HG02840 (cell line): Measurements from ENCODE around the gene KRT32.

ENCODE experiments used
- ATAC-seq: cut with Tn5 transposase; IDR thresholded peaks from one replicate; pipeline ENCODE4 v1.9.1; 2021; ENCODE audit warnings: mild to moderate bottlenecking, moderate library complexity, moderate number of reproducible peaks; ENCODE audit not compliant: unreplicated experiment, low FRiP score

KRT32 gene

DNA sequence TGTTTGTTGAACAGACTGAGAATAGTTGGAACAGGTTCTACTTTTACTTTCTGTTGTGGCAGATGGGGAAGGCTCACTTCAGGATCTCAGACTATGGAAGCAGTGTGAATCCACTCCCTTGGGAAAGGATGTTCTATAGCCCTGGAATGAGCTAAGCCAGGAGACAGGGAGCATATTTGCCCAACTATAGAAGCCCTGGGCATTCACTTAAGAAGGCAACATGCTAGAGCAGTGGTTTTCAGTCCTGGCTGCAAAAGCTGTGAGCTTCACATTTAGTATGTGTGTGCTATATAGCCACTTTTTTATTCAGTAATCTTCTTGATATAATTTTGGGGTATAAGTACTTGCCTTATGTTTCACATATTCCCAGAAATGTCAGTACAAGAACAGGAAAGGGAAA, 1.2 kb upstream of the KRT32 start:
- no peak for ATAC-seq

DNA sequence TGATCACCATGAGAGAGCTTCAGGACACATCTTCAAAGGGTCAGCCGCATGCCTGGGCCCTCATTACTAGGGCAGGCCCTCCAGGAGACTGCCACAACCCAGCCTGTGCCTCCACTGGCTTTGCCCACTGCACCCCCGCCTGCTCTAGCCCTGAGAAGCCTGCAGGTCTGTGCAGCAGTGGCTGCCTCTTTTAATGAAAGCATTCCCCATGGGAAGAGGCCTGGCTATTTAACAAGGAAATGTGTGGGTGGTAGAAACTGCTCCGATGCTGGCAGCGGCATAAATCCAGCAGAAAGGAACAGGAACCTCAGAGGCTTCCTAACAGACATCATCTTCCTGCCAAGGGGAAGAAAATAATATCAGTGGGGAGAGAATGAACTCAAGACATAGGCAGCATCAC, 375 bp upstream of the KRT32 start:
- no peak for ATAC-seq

DNA sequence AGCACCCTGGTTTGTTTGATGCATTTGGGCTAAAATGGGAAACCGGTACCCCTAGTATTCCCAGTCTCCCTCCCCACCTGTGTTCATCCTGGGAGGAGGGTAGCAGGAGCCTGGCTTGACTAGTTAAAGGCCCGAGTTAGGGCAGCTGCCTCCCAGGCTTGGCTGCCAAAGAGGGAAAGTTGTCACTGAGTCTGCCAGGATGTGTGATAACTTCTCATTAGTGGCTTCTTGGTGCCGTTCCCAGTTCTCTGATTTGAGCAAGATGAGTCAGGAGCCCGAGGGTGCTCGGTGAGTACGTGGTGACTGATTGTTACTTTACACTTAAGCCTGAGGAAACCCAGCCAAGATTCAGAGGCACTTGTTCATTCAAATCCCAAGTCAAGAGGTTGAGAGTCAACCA, 2.5 kb downstream of the KRT32 start:
- no peak for ATAC-seq

DNA sequence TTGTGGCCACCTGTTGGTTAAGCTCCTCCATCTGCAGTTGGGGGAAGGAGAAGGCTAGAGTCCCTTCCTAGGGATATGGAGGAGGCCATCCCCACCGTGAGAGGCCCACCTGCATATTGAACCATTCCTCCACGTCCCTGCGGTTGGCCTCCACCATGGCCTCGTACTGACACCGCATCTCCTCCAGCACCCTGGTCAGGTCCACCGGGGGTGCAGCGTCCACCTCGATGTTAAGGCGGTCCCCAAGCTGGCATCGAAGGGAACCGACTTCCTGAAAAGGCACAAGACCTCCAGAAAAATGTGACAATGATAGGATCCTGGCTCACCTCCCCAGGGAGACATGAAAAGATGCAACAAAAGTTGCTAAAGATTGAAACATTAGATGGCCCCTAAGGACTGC, 3.0 kb downstream of the KRT32 start:
- ATAC-seq, result no peak

DNA sequence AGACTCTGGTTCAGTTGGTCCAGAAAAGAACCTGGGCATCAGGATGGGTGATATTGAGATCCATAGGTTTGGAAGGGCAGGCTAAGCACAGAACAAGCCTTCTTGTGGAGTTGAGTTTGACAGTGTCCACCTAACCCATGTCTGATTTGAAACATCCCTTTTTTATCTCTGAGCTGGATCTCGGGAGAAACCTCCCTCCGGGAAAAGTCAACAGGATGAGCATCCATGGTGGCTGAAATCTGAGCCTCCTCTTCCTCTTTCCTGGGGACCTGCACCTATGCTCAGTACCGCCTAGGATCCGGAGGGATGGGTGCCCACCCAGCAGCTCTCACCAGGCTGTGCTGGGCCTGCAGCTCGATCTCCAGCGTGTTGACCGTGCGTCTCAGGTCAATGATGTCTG, 3.4 kb downstream of the KRT32 start:
- no peak for ATAC-seq

DNA sequence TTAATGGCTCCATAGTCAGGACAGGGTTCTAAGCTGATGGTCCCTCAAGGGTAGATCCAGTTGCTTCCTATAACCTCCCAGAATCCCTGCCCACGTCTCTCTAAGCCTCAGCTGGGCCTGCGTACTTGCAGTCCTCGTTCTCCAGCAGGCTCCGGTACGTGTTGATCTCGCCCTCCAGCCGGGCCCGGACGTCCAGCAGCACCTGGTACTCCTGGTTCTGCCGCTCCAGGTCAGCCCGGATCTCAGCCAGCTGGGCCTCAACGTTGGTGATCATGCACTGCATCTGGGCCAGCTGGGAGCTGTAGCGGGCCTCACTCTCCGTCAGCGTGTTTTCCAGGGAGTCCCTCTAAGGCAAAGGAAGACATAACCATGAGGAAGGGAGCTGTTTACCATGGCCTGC, 4.5 kb downstream of the KRT32 start:
- ATAC-seq, result no peak

DNA sequence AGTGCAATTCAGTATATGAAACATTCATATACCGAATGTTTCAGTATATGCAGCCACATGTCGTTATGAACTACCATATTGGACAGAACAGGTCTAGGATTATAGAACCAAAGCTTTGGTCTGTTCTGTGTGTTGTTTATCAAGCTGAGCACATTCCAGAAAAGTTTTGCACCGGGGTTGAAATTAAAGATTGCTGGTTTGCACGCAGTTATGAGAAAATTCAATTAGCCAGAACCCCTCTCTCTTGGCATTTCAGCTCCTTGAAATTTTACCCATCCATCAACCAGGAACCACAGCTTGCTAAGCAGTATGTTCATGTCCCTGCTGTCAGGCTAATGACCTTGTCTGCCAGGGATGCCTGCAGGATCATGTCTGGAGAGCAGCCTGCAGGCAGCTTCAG, 9.5 kb downstream of the KRT32 start:
- no peak for ATAC-seq

DNA sequence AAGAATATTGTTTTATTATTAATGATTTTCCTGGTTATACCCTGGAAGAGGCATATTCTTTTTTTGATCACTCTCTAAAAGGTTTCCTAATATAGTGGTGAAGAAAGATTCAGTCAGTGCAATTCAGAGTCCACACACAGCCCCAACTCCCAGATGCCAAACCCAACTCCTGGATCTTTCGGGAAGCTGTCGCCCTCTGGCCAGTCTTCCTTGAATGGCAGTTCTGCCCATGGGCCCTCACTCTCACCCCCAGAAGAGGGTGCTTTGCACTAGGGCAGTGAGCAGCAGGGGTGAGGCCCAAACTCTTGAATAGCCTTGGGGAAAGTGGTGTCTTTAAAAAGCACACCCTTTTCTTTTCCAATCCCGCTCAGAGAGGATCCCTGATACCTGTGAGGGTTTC, 11.0 kb downstream of the KRT32 start:
- ATAC-seq, result no peak

DNA sequence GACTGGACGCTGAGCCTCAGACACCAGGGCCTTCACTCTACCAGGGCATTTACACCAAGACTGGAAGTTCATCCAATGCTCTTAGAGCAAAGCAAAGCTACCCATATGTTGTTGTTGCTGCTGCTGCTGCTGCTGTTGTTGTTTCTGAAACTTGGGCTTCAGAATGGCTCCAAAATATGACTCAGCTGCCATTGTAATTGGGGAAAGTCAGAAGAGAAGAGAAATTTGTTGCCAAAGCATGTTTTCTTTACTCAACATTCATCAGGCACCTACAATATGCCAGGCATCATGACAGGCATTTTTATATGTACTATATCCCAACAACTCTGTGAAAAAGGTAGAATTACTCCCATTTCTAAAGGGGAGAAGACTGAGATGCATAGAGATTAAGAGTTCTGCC, 11.9 kb downstream of the KRT32 start:
- ATAC-seq, result no peak

DNA sequence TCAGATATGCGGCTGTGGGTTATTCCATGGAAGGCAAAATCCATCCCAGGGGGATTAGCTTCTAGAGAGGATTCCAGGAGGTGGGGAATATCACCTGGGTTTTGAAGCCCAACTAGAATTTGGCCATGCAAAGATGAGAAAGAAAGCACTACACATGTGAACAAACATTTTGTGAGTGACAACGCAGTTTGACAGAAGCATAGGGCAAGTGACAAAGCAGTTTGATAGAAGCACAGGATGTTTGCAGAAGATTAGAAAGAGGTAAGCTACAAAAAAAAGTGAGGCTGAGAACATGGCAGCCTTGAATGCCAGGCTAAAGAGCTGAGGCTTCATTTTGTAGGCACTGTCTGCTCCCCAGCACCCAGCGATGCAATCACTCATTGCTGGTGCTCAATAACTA, 14.1 kb downstream of the KRT32 start:
- ATAC-seq, result no peak

DNA sequence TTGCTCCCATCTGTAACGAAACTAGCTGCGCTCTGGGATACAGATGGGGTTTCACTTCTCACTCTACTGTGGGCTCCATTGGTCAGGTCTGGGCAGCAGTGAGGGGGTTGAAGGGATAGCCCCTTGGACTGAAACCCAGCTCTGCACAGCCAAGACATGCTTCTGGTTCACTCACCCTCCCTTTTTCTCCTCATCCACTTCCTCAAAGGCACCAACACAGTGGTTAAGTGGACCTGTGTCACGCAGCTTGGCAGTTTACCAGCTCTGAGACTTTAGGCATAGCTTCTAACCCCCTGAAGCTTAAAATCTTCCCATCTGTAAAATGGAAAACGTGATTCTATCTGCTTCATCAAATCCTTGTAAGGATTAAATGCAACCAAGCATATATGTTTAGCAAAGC, 14.9 kb downstream of the KRT32 start:
- ATAC-seq, result no peak

DNA sequence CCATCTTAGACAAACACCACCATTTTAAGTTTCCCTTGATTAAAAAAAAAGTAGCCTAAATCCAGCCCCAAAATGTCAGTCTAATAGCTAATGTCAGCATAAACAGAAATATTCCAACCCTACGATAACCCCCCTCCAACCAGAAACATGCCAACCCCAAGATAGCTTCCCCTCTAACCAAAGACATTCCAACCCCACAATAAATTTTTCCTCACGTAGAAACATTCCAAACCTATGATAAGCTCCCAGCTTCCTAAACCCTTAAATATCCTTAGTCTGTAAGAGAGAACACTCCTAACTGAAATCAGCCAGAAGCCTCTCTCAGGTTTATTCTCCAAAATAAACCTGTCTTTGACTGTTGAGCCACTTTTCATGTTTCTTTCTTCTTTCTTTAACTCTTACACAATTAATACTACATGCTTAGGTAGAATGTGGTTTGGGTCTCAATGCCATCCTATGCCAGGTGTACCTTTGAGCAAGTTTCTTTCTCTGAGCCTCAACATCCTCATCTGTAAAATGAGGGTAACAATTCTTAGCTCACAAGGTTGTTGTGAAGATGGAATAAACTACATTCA, 15.9 kb downstream of the KRT32 start:
- no peak for ATAC-seq

DNA sequence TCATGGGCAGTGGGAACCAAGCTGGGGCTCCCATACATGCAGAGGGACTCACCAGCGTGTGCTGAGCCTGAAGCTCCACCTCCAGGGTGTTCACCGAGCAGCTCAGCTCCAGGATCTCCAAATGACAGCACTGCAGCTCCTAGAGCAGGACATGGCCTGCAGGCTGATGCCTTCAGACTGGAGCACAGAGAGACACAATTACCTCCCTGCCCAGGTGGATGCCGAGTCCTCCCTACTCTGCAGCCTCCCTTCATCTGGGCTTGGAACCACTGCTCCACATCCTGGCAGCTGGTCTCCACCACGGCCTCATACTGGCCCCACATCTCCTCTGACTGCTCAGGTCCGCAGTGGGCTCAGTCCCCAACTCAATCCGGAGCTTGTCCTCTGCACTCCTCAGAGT, 18.2 kb downstream of the KRT32 start:
- no peak for ATAC-seq

DNA sequence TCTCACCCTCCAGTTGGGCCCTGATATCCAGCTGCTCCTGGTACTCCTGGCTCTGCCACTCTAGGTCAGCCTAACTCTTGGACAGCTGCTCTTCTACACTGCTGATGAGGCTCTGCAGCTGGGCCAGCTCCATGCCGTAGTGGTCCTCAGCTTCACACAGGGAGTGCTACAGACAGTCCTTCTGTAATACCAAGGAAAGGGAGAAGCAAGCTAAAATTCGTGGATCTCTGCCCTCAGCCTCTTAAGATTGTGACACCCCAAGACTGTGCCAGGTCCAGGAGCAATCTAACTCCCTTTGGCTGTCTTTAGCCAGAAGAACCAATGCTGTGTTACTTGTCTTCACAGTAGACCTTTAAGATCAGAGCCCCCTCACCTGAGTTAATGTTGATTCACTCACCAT, 18.7 kb downstream of the KRT32 start:
- ATAC-seq, result no peak

DNA sequence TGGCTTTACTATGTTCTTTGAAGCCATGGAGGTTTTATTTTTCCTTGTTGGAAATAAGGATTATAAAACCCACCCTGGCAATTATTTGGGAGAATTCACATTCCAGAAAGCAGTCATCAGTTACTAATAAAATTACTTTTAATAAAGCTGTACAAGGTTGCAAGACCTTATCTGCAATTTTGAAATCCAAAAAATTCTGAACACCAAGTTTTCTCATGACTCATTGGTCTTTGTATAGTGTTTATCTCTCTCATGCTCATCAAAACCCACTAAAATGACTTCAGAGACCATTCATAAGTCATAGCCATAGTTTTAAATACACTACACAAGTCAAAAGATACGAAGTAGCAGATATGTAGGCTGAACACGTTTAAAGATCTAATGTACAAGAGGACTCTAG, 20.4 kb downstream of the KRT32 start:
- no peak for ATAC-seq

DNA sequence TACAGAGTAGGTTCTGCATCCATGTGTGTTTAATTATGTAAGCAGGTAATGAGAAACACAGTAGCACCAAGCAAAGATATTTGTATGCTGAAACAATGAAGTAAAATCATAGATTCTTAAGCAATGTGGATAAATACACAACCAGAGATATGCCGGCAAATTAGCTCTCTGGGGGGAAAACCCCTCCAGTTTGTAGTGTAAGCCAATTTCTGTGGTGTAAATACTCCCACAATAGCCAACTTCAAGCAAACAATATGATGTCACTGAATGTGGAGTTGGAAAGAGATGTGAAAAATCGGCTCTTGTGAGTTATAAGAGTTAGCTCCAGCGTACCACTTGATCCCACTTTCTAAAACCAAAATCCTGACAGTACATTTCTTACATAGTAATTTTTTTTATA, 22.5 kb downstream of the KRT32 start:
- no peak for ATAC-seq

DNA sequence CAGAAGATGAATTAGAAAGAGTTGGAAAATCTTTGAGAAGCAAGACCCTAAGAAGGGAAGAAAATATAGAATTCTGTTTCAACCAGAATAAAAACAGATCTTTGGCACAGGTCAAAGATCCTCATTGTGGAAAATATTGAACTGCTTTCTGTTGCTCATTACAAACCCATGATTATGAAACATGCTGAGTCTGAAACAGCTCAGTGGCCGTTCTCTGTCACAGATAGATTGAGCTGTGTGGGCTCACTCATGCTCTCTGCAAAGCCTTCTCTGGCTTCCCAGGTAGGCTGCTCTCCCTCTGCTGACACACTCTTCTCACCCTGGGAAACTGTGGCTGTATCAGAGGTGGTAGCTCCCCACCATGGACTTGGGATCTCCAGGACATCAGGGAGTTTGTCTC, 23.0 kb downstream of the KRT32 start:
- no peak for ATAC-seq

DNA sequence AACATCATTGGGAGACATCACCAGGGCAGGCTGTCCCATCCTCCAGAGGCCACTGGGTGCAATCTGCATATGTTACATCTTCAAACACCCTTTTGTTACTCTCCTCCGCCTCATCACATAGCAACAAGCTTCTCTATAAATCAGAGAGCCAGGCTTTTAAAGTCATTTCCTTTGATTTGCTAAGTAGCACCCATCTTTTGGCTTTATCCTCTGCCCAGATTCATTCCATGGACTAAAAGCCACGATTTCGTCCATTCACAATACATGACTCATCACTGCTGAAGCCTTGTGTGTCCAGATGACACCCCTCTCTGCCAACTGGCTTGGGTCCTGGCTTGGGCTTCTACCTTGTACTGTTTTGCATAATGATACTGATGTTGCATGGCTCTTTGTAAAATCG, 24.4 kb downstream of the KRT32 start:
- ATAC-seq, result no peak

DNA sequence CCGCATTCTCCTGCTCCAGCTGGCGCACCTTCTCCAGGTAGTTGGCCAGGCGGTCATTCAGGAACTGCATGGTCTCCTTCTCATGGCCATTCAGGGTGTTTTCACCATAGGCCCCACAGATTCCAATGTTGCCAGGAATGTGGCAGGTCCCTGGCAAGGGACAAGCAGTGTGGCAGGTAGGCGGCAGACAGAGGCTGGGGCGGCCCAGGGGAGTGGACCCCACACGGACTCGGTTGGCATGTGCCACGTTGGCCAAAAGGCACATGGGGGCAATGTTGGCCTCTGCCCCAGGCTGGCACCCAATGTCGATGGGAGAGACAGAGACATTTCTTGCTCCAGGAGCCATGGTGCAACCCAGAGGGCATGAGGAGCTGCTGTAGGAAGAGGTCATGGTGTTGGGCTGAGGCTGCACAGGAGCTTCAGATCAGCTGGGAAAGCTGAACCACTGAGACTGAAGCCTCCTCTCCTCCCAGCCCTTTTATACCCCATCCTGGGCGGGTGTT, 26.6 kb downstream of the KRT32 start, which contains the start of gene KRT38:
TSS of gene KRT38 (minus strand) at position 453 of the 503 bp plus-strand sequence. CDS start at position 391, 62 bp downstream.
- no peak for ATAC-seq

DNA sequence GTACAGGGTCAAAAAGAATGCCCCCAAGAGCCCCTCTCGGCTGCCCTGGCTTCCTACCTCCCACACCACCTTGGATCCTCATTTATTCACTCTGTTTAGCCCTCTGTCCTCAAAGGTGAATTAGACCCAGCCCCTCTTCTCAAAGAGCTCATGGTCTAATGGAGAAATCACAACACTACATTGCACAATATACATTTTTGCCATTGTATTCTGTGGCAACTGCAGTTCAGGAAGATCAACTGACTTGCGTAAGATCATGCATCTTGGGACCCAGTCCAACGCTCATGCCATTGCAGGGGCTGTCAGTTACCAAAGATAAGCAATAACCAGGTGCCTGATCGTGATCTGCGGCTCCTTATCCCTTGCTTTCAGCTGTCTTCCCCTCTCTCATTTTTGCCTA, 27.8 kb downstream of the KRT32 start:
- ATAC-seq, result no peak

DNA sequence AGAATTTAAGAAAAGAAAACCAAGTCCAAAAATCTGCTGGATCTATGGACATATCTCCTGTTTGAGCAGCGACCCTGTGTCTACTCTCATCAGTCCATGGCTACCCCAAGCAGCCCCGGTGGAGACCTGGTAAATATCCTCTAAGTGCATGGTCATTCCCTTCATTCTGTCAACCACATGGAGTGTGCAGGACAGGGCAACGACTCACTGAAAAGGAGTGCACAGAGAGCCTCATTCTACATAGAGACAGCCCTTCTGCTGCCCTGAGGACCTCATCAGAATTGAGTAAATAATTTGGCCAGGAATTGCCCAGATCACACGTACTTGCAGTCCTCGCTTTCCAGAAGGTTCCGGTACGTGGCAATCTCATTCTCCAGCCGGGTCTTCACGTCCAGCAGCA, 29.4 kb downstream of the KRT32 start:
- ATAC-seq, result no peak

DNA sequence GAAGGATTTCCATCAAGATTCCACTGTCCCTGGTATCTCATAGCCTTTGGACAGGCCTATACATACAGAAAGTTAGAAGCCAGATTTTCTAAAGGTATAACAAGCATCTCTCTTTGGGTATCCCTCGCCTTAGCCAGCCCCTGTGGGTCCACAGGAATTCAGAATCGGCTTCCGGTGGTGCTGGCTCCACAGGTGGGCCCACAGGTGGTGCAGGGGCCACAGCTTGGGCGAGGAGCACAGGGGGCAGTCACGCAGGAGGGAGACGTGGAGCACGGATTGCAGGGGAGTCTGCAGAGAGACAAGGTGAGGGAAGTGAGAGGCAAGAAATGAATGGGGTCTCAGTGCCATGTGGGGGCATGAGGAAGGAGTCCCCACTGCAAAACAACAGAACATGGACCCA, 29.9 kb downstream of the KRT32 start:
- ATAC-seq, result no peak

DNA sequence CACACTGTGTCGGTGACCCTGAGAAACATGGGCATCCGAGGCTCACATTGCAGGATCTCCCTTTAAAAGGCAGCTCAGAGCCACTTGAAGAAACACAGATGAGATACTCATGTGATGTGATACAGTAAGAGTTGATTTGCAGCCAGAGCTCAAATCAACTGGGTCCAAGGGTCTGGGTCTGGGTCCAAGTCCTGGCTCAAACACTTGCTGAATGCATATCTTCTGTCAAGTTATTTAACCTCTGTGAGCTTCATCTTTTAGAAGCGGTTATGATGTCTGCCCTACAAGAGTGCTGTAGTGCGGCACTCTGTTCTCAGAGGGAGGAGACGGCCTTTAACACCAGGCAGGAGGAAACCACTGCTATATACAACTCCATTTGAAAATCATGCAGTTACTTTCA, 32.8 kb downstream of the KRT32 start:
- no peak for ATAC-seq
